Rectal smooth muscle tissue (tissue), 1 donor: ENCODE data around the gene DGKI.

Source experiments
- H3K27ac ChIP-seq: one replicate; pipeline ENCODE4 v1.7.0; 2013; ENCODE audit warnings: low read depth, low read length, inconsistent platforms
- H3K27me3 ChIP-seq: one replicate; pipeline ENCODE4 v1.7.0; 2013; ENCODE audit warnings: low read length; ENCODE audit not compliant: control insufficient read depth, insufficient read depth
- H3K36me3 ChIP-seq: one replicate; pipeline ENCODE4 v1.7.0; 2013; ENCODE audit warnings: low read length; ENCODE audit not compliant: control insufficient read depth, insufficient read depth
- H3K4me1 ChIP-seq: one replicate; pipeline ENCODE4 v1.7.0; 2013; ENCODE audit warnings: low read length; ENCODE audit not compliant: control insufficient read depth, insufficient read depth
- H3K4me3 ChIP-seq: one replicate; pipeline ENCODE4 v1.7.0; 2013; ENCODE audit warnings: low read length
- H3K9ac ChIP-seq: one replicate; pipeline ENCODE4 v1.7.0; 2013; ENCODE audit warnings: low read length

The DGKI gene

GRCh38 chr7:137492889-137493288 lies 353.9 kb downstream of the DGKI start:
- H3K27ac ChIP-seq, result no peak overlapping the region
- H3K9ac ChIP-seq, result no peak overlapping the region
- no peaks in the 10 kb centered on the region for H3K4me1 ChIP-seq
- no peak overlapping the region for H3K4me3 ChIP-seq
- no peaks in the 10 kb centered on the region for H3K27me3 ChIP-seq
- no peaks in the 10 kb centered on the region for H3K36me3 ChIP-seq

- Histone ChIP-seq H3K36me3 (no peaks in the 10 kb centered on the region), H3K9ac (no peak overlapping the region), H3K4me3 (no peak overlapping the region), H3K4me1 (no peaks in the 10 kb centered on the region), H3K27me3 (no peaks in the 10 kb centered on the region), H3K27ac (no peak overlapping the region)
Observed at GRCh38 chr7:137489880-137490279, 356.9 kb downstream of the DGKI start.

DNA sequence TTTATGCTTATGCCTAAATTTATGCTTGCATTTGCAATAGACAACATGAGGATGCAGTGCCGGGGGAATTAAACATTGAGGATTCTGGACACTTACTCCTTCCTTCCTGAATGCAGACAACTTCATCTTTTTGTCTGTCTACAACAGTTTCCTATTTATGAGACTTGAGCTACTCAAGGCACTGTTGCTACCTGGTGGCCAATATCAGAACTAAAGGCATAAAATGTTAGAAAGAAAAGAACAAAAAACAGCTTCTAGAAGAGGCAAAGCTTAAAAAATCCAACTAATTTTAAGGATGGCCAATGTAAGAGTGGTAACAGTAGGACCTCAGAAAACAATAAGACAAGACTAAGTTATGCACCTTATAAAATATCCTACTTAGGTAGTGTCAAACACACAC lies 358.7 kb downstream of the DGKI start:
- Histone ChIP-seq H3K27me3 (no peaks in the 10 kb centered on the region), H3K27ac (no peak overlapping the region), H3K4me3 (no peak overlapping the region), H3K9ac (no peak overlapping the region), H3K4me1 (no peaks in the 10 kb centered on the region), H3K36me3 (no peaks in the 10 kb centered on the region)

- no peak overlapping the region for H3K9ac ChIP-seq
- H3K4me1 ChIP-seq, result no peaks in the 10 kb centered on the region
- no peaks in the 10 kb centered on the region for H3K27me3 ChIP-seq
- H3K27ac ChIP-seq, result no peak overlapping the region
- H3K36me3 ChIP-seq, result no peaks in the 10 kb centered on the region
- no peak overlapping the region for H3K4me3 ChIP-seq
Observed at GRCh38 chr7:137485818-137486217, 361.0 kb downstream of the DGKI start.

DNA sequence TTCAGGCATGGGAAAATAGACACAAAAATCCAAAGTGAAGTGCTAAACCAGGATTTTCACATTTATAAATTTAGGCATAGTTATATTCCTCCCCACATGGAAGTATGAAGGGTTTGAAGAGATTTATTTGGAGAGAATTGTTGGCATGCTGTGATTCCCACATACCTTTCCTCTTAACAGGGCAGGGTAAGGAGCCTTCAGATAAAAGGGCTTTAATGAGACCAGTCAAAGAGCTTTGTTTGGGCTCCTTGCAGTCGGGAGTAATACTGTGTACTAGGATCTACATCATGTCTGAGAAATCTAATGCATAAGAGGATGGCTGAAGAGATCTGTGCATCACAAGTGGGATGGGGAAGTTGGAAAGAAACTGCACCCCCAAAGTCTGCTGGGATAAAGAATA lies 362.4 kb downstream of the DGKI start:
- no peak overlapping the region for H3K9ac ChIP-seq
- H3K27ac ChIP-seq, result no peak overlapping the region
- no peaks in the 10 kb centered on the region for H3K27me3 ChIP-seq
- H3K4me1 ChIP-seq, result no peaks in the 10 kb centered on the region
- H3K36me3 ChIP-seq, result no peaks in the 10 kb centered on the region
- no peak overlapping the region for H3K4me3 ChIP-seq

- H3K4me1 ChIP-seq, result no peaks in the 10 kb centered on the region
- no peak overlapping the region for H3K4me3 ChIP-seq
- H3K9ac ChIP-seq, result no peak overlapping the region
- no peak overlapping the region for H3K27ac ChIP-seq
- no peaks in the 10 kb centered on the region for H3K27me3 ChIP-seq
- H3K36me3 ChIP-seq, result no peaks in the 10 kb centered on the region
Observed at GRCh38 chr7:137482466-137482865, 364.3 kb downstream of the DGKI start.

DNA sequence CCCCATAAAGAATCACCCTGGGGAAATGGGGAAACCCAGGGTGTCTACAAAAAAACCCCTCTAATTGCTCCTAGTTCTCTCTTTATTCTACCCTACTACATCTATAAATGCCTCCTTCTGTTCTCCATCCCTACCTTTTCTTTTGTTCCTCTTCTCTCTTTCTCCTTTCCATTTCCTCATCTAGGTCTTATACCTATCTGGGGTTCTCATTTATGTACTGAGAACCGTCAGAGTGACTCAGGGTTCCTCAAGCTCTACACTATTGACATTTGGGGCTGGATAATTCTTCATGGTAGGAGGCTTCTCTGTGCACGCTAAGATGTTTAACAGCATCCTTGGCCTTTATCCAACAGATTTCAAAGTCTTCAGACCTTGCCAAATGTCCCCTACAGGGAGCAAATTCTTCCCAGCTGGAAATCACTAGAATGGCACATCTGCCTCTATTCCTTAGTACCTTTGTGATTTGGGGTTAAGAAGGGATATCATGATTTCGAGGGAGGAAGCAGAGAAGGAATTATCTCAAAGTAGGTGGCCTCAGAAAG lies 365.9 kb downstream of the DGKI start:
- no peak overlapping the region for H3K27ac ChIP-seq
- no peaks in the 10 kb centered on the region for H3K27me3 ChIP-seq
- no peak overlapping the region for H3K9ac ChIP-seq
- no peak overlapping the region for H3K4me3 ChIP-seq
- H3K4me1 ChIP-seq, result no peaks in the 10 kb centered on the region
- H3K36me3 ChIP-seq, result no peaks in the 10 kb centered on the region

DNA sequence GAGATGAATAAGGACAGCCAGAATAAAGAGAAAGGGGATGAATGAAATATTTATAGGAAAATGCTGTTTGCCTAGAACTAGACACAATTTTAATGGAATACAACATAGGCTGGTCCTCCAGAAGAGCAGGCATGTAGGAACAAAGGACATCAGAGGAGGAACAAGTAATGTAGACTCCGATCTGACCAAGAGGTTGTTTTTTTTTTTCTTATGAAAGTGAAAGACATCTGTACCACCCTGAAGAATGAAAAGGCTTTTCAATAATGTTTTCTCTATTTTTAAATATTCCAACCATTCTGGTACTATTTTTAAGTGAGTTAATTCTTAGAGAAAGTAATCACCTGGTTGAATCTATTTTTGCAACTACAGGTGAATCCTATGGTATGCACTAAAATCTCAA lies 366.4 kb downstream of the DGKI start:
- H3K27me3 ChIP-seq, result no peaks in the 10 kb centered on the region
- no peak overlapping the region for H3K27ac ChIP-seq
- H3K9ac ChIP-seq, result no peak overlapping the region
- no peaks in the 10 kb centered on the region for H3K4me1 ChIP-seq
- H3K36me3 ChIP-seq, result no peaks in the 10 kb centered on the region
- H3K4me3 ChIP-seq, result no peak overlapping the region

DNA sequence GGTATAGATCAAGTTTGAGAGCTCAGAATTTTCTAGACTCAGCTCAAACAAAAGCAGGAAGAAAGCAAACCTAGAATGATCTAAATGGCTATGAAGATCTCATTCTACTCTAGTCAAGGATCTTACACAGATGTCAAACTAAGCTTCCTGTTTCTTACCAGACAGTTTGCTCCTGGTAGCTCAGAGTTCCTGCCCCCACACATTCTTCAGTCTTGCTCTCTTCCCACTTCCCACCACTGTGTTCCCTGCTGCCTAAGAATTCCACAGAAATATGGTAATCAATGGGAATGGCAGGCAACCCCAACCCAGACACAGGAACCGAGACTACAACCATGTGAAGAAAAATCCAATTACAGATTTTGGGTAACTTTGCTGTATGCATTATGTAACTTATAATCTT lies 369.8 kb downstream of the DGKI start:
- H3K27ac ChIP-seq, result no peak overlapping the region
- no peak overlapping the region for H3K9ac ChIP-seq
- H3K4me1 ChIP-seq, result no peaks in the 10 kb centered on the region
- H3K27me3 ChIP-seq, result no peaks in the 10 kb centered on the region
- H3K36me3 ChIP-seq, result no peaks in the 10 kb centered on the region
- no peak overlapping the region for H3K4me3 ChIP-seq

DNA sequence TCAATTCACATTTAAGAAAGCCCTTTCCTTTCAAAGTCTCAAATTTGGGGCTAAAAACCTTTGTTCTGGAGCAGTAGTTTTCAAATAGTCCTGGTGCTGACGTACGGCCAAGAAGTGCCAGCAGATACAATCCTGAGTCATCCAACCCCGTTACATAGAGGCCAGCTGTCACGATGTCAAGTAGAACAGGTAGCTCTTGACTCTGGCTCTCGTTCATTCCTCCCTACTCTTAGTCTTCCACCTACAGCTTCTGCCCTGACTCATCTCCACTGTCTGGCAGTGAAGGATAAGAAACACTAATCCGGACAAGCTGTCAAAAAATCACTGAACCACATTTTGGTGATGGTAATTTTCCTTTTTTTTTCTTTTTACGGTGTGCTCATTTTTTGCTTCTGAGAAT lies 370.8 kb downstream of the DGKI start:
- Histone ChIP-seq H3K4me1 (no peaks in the 10 kb centered on the region), H3K9ac (no peak overlapping the region), H3K27me3 (no peaks in the 10 kb centered on the region), H3K4me3 (no peak overlapping the region), H3K27ac (no peak overlapping the region), H3K36me3 (no peaks in the 10 kb centered on the region)

DNA sequence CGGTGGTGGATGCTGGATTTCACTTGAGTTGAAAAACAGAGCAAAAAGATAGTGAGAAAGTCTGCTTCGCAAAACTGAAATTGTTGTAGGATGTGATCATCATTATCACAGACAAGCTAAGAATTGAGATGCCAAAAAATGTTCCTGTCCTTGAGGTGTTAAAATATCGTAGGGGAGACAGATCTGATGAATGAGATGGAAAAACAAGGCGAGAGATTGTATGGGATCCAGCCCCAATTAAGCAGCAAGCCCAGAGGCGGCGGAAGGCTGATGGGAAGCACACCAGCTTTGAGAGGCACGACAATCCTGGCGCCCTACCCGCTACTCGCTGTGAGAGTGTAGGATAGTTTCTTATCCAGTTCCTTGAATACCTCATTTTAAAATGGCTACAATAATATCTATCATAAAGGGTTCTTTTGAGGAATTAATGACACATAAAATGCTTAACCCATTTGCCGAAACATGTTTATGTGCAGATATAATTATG lies 372.2 kb downstream of the DGKI start:
- Histone ChIP-seq H3K27ac (no peak overlapping the region), H3K9ac (no peak overlapping the region), H3K4me1 (no peaks in the 10 kb centered on the region), H3K4me3 (no peak overlapping the region), H3K27me3 (no peaks in the 10 kb centered on the region), H3K36me3 (no peaks in the 10 kb centered on the region)

- Histone ChIP-seq H3K36me3 (no peaks in the 10 kb centered on the region), H3K27ac (no peak overlapping the region), H3K27me3 (no peaks in the 10 kb centered on the region), H3K9ac (no peak overlapping the region), H3K4me1 (no peaks in the 10 kb centered on the region), H3K4me3 (no peak overlapping the region)
Observed at GRCh38 chr7:137471128-137471527, 375.6 kb downstream of the DGKI start.

- no peaks in the 10 kb centered on the region for H3K4me1 ChIP-seq
- no peaks in the 10 kb centered on the region for H3K36me3 ChIP-seq
- no peaks in the 10 kb centered on the region for H3K27me3 ChIP-seq
- H3K4me3 ChIP-seq, result no peak overlapping the region
- no peak overlapping the region for H3K27ac ChIP-seq
- H3K9ac ChIP-seq, result no peak overlapping the region
Observed at GRCh38 chr7:137469858-137470257, 376.9 kb downstream of the DGKI start.
